WTC11 (cell line): Measurements from ENCODE around the gene MOV10.

Source experiments
- MAX ChIP-seq: sonication (generic); formaldehyde crosslinking; IDR thresholded peaks from 2 replicates; pipeline ENCODE4 v1.8.0; 2022; ENCODE audit warnings: mild to moderate bottlenecking, missing genetic modification reagents
- MLX ChIP-seq: sonication (generic); formaldehyde crosslinking; IDR thresholded peaks from 2 replicates; pipeline ENCODE4 v1.8.1; 2023; ENCODE audit warnings: mild to moderate bottlenecking, missing genetic modification reagents, moderate library complexity
- PREB ChIP-seq: sonication (generic); formaldehyde crosslinking; IDR thresholded peaks from 2 replicates; pipeline ENCODE4 v1.8.1; 2022; ENCODE audit warnings: mild to moderate bottlenecking, missing genetic modification reagents, moderate library complexity, borderline replicate concordance

- no peak for TF ChIP-seq MLX (CRISPR knock-in tag)
- no peak for TF ChIP-seq MAX (CRISPR knock-in tag)
- TF ChIP-seq PREB (CRISPR knock-in tag) = no peak
Observed at GRCh38 chr1:112696578-112697314, 22.3 kb downstream of the MOV10 start.
